H9 (cell line): Measurements from ENCODE around the gene PRUNE2. TPM values are rescaled to one million over a fixed set of nuclear protein-coding genes. Genes with fewer than 3 reads are reported as not detected.
A peak's percentile ranks its signal among the peaks of the same experiment; 100 is the strongest.

Experiments
- DNase-seq: peaks from one replicate; pipeline ENCODE4 v3.0.0-alpha.2; 2017
- H2AFZ ChIP-seq: one replicate; pipeline ENCODE4 v1.6.1; 2013; ENCODE audit warnings: mild to moderate bottlenecking, low read length, control low read depth, moderate library complexity
- H2AK5ac ChIP-seq: 2 replicates; pipeline ENCODE4 v1.6.1; 2013; ENCODE audit warnings: low read length, control low read depth, mixed read lengths; ENCODE audit not compliant: insufficient read length
- H2BK120ac ChIP-seq: one replicate; pipeline ENCODE4 v1.6.1; 2013; ENCODE audit warnings: low read depth, mild to moderate bottlenecking, low read length, control low read depth, inconsistent platforms; ENCODE audit not compliant: poor library complexity, severe bottlenecking
- H2BK12ac ChIP-seq: 2 replicates; pipeline ENCODE4 v1.6.1; 2013; ENCODE audit warnings: low read length, control low read depth, mixed read lengths, low read depth; ENCODE audit not compliant: insufficient read length
- H2BK15ac ChIP-seq: 2 replicates; pipeline ENCODE4 v1.6.1; 2013; ENCODE audit warnings: low read depth, low read length, control low read depth
- H2BK20ac ChIP-seq: one replicate; pipeline ENCODE4 v1.6.1; 2013; ENCODE audit warnings: low read depth, mild to moderate bottlenecking, low read length, control low read depth, inconsistent platforms; ENCODE audit not compliant: poor library complexity, severe bottlenecking
- H2BK5ac ChIP-seq: 2 replicates; pipeline ENCODE4 v1.6.1; 2013; ENCODE audit warnings: low read length, control low read depth, mixed read lengths; ENCODE audit not compliant: insufficient read length
- H3K14ac ChIP-seq: 2 replicates; pipeline ENCODE4 v1.6.1; 2013; ENCODE audit warnings: low read length, control low read depth; ENCODE audit not compliant: insufficient read depth
- H3K18ac ChIP-seq: 2 replicates; pipeline ENCODE4 v1.6.1; 2013; ENCODE audit warnings: low read depth, mild to moderate bottlenecking, mixed read lengths, low read length, control low read depth; ENCODE audit not compliant: insufficient read length
- H3K23ac ChIP-seq: 2 replicates; pipeline ENCODE4 v1.6.1; 2013; ENCODE audit warnings: low read length, control low read depth, mixed read lengths, low read depth; ENCODE audit not compliant: insufficient read length
- H3K23me2 ChIP-seq: 2 replicates; pipeline ENCODE4 v1.6.1; 2013; ENCODE audit warnings: low read depth, mild to moderate bottlenecking, mixed read lengths, low read length, control low read depth; ENCODE audit not compliant: insufficient read length, poor library complexity, severe bottlenecking
- H3K27ac ChIP-seq: 2 replicates; pipeline ENCODE4 v1.5.1; 2013; ENCODE audit warnings: low read length, control low read depth, mixed read lengths, low read depth; ENCODE audit not compliant: insufficient read length
- H3K27me3 ChIP-seq: 2 replicates; pipeline ENCODE4 v1.6.1; 2013; ENCODE audit warnings: low read length, control low read depth, inconsistent platforms; ENCODE audit not compliant: insufficient read depth
- H3K4ac ChIP-seq: 2 replicates; pipeline ENCODE4 v1.6.1; 2013; ENCODE audit warnings: low read depth, mild to moderate bottlenecking, control low read depth, inconsistent platforms, low read length, moderate library complexity
- H3K4me1 ChIP-seq: 2 replicates; pipeline ENCODE4 v1.6.1; 2013; ENCODE audit warnings: low read length, control low read depth, inconsistent platforms; ENCODE audit not compliant: insufficient read depth
- H3K4me2 ChIP-seq: 2 replicates; pipeline ENCODE4 v1.6.1; 2013; ENCODE audit warnings: low read length, control low read depth, mixed read lengths; ENCODE audit not compliant: insufficient read length, insufficient read depth
- H3K56ac ChIP-seq: 2 replicates; pipeline ENCODE4 v1.6.1; 2013; ENCODE audit warnings: low read depth, mild to moderate bottlenecking, mixed read lengths, low read length, control low read depth; ENCODE audit not compliant: insufficient read length
- H3K79me1 ChIP-seq: 2 replicates; pipeline ENCODE4 v1.6.1; 2013; ENCODE audit warnings: low read depth, mild to moderate bottlenecking, moderate library complexity, low read length, control low read depth, inconsistent platforms; ENCODE audit not compliant: insufficient read depth, poor library complexity, severe bottlenecking
- H3K79me2 ChIP-seq: 2 replicates; pipeline ENCODE4 v1.6.1; 2013; ENCODE audit warnings: low read length, control low read depth, inconsistent platforms; ENCODE audit not compliant: insufficient read depth
- H3K9ac ChIP-seq: 2 replicates; pipeline ENCODE4 v1.6.1; 2013; ENCODE audit warnings: low read length, control low read depth, mixed read lengths; ENCODE audit not compliant: insufficient read length; ENCODE audit errors: extremely low read depth
- H3K9me3 ChIP-seq: one replicate; pipeline ENCODE4 v1.6.1; 2013; ENCODE audit warnings: low read depth, low read length, inconsistent platforms; ENCODE audit not compliant: control insufficient read depth
- H3T11ph ChIP-seq: one replicate; pipeline ENCODE4 v1.6.1; 2013; ENCODE audit warnings: mild to moderate bottlenecking, low read length, control low read depth, inconsistent platforms
- H4K20me1 ChIP-seq: one replicate; pipeline ENCODE4 v1.6.1; 2013; ENCODE audit not compliant: control insufficient read depth, insufficient read length, insufficient read depth
- H4K5ac ChIP-seq: 2 replicates; pipeline ENCODE4 v1.6.1; 2013; ENCODE audit warnings: low read depth, mild to moderate bottlenecking, mixed read lengths, low read length, control low read depth; ENCODE audit not compliant: insufficient read length
- H4K8ac ChIP-seq: replicated peaks from 2 replicates; pipeline ENCODE4 v1.6.1; 2013; ENCODE audit warnings: low read length, control low read depth, mixed read lengths, low read depth; ENCODE audit not compliant: insufficient read length
- H4K91ac ChIP-seq: 2 replicates; pipeline ENCODE4 v1.6.1; 2013; ENCODE audit warnings: low read depth, mild to moderate bottlenecking, moderate library complexity, mixed read lengths, low read length, control low read depth; ENCODE audit not compliant: insufficient read length
- H3K27ac Mint-ChIP-seq, 3 experiments: 2 replicates in 2 of 3; 3 replicates in 1 of 3; pipeline ENCODE4 v1.8.0; 2020 to 2021; ENCODE audit warnings: mixed read lengths in 3 of 3, mild to moderate bottlenecking in 1 of 3, moderate library complexity in 1 of 3
- H3K27me3 Mint-ChIP-seq: 2 replicates; pipeline ENCODE4 v1.8.0; 2021; ENCODE audit warnings: low read depth, mild to moderate bottlenecking, moderate library complexity, mixed read lengths
- H3K36me3 Mint-ChIP-seq, 3 experiments: 2 replicates in 2 of 3; 3 replicates in 1 of 3; pipeline ENCODE4 v1.8.0; 2020 to 2021; ENCODE audit warnings: low read depth in 3 of 3, mixed read lengths in 3 of 3; ENCODE audit not compliant: insufficient read depth in 1 of 3
- H3K4me1 Mint-ChIP-seq, 2 experiments: 2 replicates each; pipeline ENCODE4 v1.8.0; 2020; ENCODE audit warnings: mixed read lengths in 2 of 2
- H3K4me3 Mint-ChIP-seq, 2 experiments: 2 replicates in 1 of 2; 3 replicates in 1 of 2; pipeline ENCODE4 v1.8.0; 2020 to 2021; ENCODE audit warnings: mild to moderate bottlenecking in 2 of 2, mixed read lengths in 2 of 2, moderate library complexity in 1 of 2
- H3K9me3 Mint-ChIP-seq, 2 experiments: 2 replicates in 1 of 2; 3 replicates in 1 of 2; pipeline ENCODE4 v1.8.0; 2020; ENCODE audit warnings: mild to moderate bottlenecking in 2 of 2, mixed read lengths in 2 of 2, moderate library complexity in 1 of 2
- WGBS: extraction: QIAGEN DNeasy Blood & Tissue Kit; methylation state at CpG from one replicate; pipeline ENCODE4 v1.1.7; 2013; ENCODE audit warnings: missing lambda C conversion rate, low lambda C conversion rate, mixed read lengths; ENCODE audit not compliant: insufficient read length; ENCODE audit errors: extremely low coverage; 5-methylcytosine and 5-hydroxymethylcytosine counted together
- total RNA-seq: library from RNA; stranded (reverse); gene quantifications from 2 replicates; pipeline ENCODE4 v1.2.1, GENCODE V29; 2021
- TF ChIP-seq, protein P1 (sequence below): fragments of 200-600 bp; sonication (generic); conservative IDR thresholded peaks from 3 replicates; pipeline ENCODE4 v1.8.0; 2021; ENCODE audit warnings: antibody characterized with exemption, mild to moderate bottlenecking

Gene PRUNE2
- total RNA-seq, 1 experiment from 2014 or later = 12.1 TPM

DNA sequence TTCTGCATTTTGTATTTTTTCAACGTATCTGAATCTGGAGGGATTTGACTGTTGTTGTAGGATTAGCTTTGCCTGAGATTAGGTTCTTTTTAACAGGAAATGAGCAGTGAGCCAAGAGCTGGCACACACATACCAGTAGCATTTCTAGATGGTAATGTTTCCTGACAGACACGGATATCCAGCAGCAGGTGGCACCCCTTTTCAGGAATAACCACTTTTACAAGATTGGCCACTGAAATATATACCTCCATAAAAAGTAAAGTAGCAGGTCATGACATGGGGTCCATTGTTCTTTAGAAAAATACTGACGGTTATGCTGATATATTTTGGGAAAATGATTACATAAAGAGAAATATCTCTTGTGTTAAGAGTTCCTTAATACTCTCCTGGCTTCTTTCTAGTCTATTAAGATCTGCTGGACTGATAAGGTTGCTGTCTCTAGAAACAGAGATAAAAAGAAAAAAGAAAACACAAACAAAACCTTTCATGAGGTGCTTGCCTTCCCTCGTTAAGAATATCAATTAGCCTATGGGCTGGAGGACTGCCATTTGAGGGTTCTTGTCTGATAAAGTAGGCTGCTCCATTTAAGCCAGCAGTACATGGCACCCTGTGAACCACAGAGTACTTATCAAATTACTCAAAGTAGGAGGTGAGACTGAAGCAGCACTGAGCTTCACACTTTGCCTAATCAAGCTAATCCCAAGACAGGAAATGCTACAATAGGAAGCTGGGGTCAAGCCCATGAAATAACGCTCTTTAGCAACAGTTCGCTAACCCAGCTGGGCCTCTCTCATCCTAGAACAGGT lies 243.2 kb downstream of the PRUNE2 start:
- no peak for DNase-seq
- H2BK120ac ChIP-seq = no peak overlapping the region
- Mint-ChIP-seq H3K4me1 (peaks cover 10 to 12% of the 10 kb centered on the region in 2 experiments), H3K36me3 (no peaks in the 10 kb centered on the region), H3K9me3 (peaks cover 0 to 3% of the 10 kb centered on the region in 2 experiments; a peak in 1 of 5 replicates), H3K27me3 (no peaks in the 10 kb centered on the region), H3K4me3 (no peak overlapping the region), H3K27ac (peak overlapping the region in 1 of 3 experiments; percentile 80; a peak in 2 of 7 replicates)
- H4K5ac ChIP-seq = no peak overlapping the region
- H3T11ph ChIP-seq = no peak overlapping the region
- TF ChIP-seq, protein P1, sequence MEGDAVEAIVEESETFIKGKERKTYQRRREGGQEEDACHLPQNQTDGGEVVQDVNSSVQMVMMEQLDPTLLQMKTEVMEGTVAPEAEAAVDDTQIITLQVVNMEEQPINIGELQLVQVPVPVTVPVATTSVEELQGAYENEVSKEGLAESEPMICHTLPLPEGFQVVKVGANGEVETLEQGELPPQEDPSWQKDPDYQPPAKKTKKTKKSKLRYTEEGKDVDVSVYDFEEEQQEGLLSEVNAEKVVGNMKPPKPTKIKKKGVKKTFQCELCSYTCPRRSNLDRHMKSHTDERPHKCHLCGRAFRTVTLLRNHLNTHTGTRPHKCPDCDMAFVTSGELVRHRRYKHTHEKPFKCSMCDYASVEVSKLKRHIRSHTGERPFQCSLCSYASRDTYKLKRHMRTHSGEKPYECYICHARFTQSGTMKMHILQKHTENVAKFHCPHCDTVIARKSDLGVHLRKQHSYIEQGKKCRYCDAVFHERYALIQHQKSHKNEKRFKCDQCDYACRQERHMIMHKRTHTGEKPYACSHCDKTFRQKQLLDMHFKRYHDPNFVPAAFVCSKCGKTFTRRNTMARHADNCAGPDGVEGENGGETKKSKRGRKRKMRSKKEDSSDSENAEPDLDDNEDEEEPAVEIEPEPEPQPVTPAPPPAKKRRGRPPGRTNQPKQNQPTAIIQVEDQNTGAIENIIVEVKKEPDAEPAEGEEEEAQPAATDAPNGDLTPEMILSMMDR = no peak
- no CpG with 5 or more reads among the region's 6 CpGs for WGBS
- no peak overlapping the region for H3K23ac ChIP-seq
- no peak overlapping the region for H3K9ac ChIP-seq
- no peak overlapping the region for H2BK5ac ChIP-seq
- no peaks in the 10 kb centered on the region for H3K9me3 ChIP-seq
- no peak overlapping the region for H3K14ac ChIP-seq
- H3K27ac ChIP-seq = no peak overlapping the region
- H3K18ac ChIP-seq = no peak overlapping the region
- H2BK20ac ChIP-seq = no peak overlapping the region
- H3K79me1 ChIP-seq = no peaks in the 10 kb centered on the region
- H2AFZ ChIP-seq = no peak overlapping the region
- H3K79me2 ChIP-seq = no peaks in the 10 kb centered on the region
- H2BK12ac ChIP-seq = no peak overlapping the region
- H4K20me1 ChIP-seq = no peaks in the 10 kb centered on the region
- no peak overlapping the region for H4K8ac ChIP-seq
- H2AK5ac ChIP-seq = no peak overlapping the region
- H3K4me1 ChIP-seq = peaks cover 4% of the 10 kb centered on the region; the same call in 1 of the 2 replicates
- no peak overlapping the region for H2BK15ac ChIP-seq
- no peaks in the 10 kb centered on the region for H3K27me3 ChIP-seq
- no peak overlapping the region for H3K4me2 ChIP-seq
- H3K56ac ChIP-seq = no peak overlapping the region
- no peaks in the 10 kb centered on the region for H3K23me2 ChIP-seq
- H4K91ac ChIP-seq = no peak overlapping the region
- no peak overlapping the region for H3K4ac ChIP-seq
